HEK293T (cell line): ENCODE results near the gene LYPD5.

Source experiments
- CTCF ChIA-PET: fragments of 350-600 bp; formaldehyde crosslinking; extraction: SDS; loops from one replicate; lab custom pipeline; 2021; ENCODE audit warnings: antibody characterized with exemption, inconsistent platforms; lab: Yijun Ruan, JAX
- POLR2A ChIA-PET: fragments of 350-600 bp; formaldehyde crosslinking; extraction: SDS; loops from one replicate; lab custom pipeline; 2020; ENCODE audit warnings: antibody characterized with exemption, inconsistent platforms; lab: Yijun Ruan, JAX
- DNase-seq: peaks from one replicate; pipeline ENCODE4 v3.0.0; 2012; ENCODE audit warnings: mixed read lengths; ENCODE audit errors: extremely low spot score
- ARNT ChIP-seq: fragments of 450-650 bp; IDR thresholded peaks from 2 replicates; pipeline ENCODE4 v1.6.1; 2017; ENCODE audit warnings: mild to moderate bottlenecking
- BHLHE40 ChIP-seq: fragments of 450-650 bp; IDR thresholded peaks from 2 replicates; pipeline ENCODE4 v1.6.1; 2016; ENCODE audit warnings: mild to moderate bottlenecking, moderate library complexity, borderline replicate concordance
- CTBP1 ChIP-seq: fragments of 450-650 bp; IDR thresholded peaks from 2 replicates; pipeline ENCODE4 v1.6.1; 2016; ENCODE audit warnings: borderline replicate concordance
- ELF4 ChIP-seq: fragments of 450-650 bp; IDR thresholded peaks from 2 replicates; pipeline ENCODE4 v1.6.1; 2017; ENCODE audit warnings: antibody characterized with exemption
- FOXA1 ChIP-seq: fragments of 450-650 bp; IDR thresholded peaks from 2 replicates; pipeline ENCODE4 v1.6.1; 2016; ENCODE audit warnings: mild to moderate bottlenecking
- FOXK2 ChIP-seq: fragments of 450-650 bp; IDR thresholded peaks from 2 replicates; pipeline ENCODE4 v1.6.1; 2016; ENCODE audit warnings: mild to moderate bottlenecking
- FOXM1 ChIP-seq: fragments of 450-650 bp; IDR thresholded peaks from 2 replicates; pipeline ENCODE4 v1.6.1; 2017; ENCODE audit warnings: mild to moderate bottlenecking, borderline replicate concordance
- HDGF ChIP-seq: fragments of 450-650 bp; IDR thresholded peaks from 2 replicates; pipeline ENCODE4 v1.6.1; 2017; ENCODE audit warnings: antibody characterized with exemption, borderline replicate concordance
- L3MBTL2 ChIP-seq: fragments of 450-650 bp; conservative IDR thresholded peaks from 2 replicates; pipeline ENCODE4 v1.6.1; 2016; ENCODE audit warnings: mild to moderate bottlenecking
- LEF1 ChIP-seq: fragments of 450-650 bp; IDR thresholded peaks from 2 replicates; pipeline ENCODE4 v1.6.1; 2017; ENCODE audit warnings: mild to moderate bottlenecking, borderline replicate concordance
- NFRKB ChIP-seq: fragments of 450-650 bp; IDR thresholded peaks from 2 replicates; pipeline ENCODE4 v1.6.1; 2016; ENCODE audit warnings: mild to moderate bottlenecking, moderate library complexity
- PKNOX1 ChIP-seq: fragments of 450-650 bp; IDR thresholded peaks from 2 replicates; pipeline ENCODE4 v1.6.1; 2016
- SP1 ChIP-seq: fragments of 450-650 bp; IDR thresholded peaks from 2 replicates; pipeline ENCODE4 v1.6.1; 2017
- SUZ12 ChIP-seq: fragments of 450-650 bp; IDR thresholded peaks from 2 replicates; pipeline ENCODE4 v1.6.1; 2016; ENCODE audit warnings: mild to moderate bottlenecking
- TARDBP ChIP-seq: fragments of 450-650 bp; IDR thresholded peaks from 2 replicates; pipeline ENCODE4 v1.6.1; 2016
- ZNF384 ChIP-seq: fragments of 450-650 bp; IDR thresholded peaks from 2 replicates; pipeline ENCODE4 v1.6.1; 2016

Gene LYPD5

GRCh38 chr19:43790587-43790986 is 11.7 kb downstream of the LYPD5 start:
- TF ChIP-seq LEF1 (no peak), FOXM1 (no peak), CTBP1 (no peak), FOXA1 (no peak), SP1 (no peak), L3MBTL2 (no peak), NFRKB (no peak), PKNOX1 (no peak), TARDBP (no peak), ELF4 (no peak), BHLHE40 (no peak), HDGF (no peak), SUZ12 (no peak), FOXK2 (no peak)
- DNase-seq = no peak
- CTCF ChIA-PET = interaction anchor here (1.3 kb wide), 1 partner anchor 24 kb away, joined by 4 read pairs; no protein-coding TSS in a partner anchor
- POLR2A ChIA-PET = no interaction called here

- TF ChIP-seq L3MBTL2 (no peak), HDGF (no peak), BHLHE40 (no peak), FOXK2 (no peak), ZNF384 (no peak), ELF4 (no peak), NFRKB (no peak), SP1 (no peak), LEF1 (no peak), TARDBP (no peak), FOXA1 (no peak), FOXM1 (no peak), SUZ12 (no peak), ARNT (no peak), CTBP1 (no peak), PKNOX1 (no peak)
- POLR2A ChIA-PET = no interaction called here
- CTCF ChIA-PET = interaction anchor here (1.3 kb wide), 1 partner anchor 23 kb away, joined by 4 read pairs; no protein-coding TSS in a partner anchor
- no peak for DNase-seq
Measured at GRCh38 chr19:43789029-43789428, 13.2 kb downstream of the LYPD5 start.

GRCh38 chr19:43786665-43787064 is 15.6 kb downstream of the LYPD5 start:
- CTCF ChIA-PET = no interaction called here
- TF ChIP-seq NFRKB = no peak
- TF ChIP-seq TARDBP = no peak
- TF ChIP-seq ELF4 = no peak
- TF ChIP-seq SUZ12 = no peak
- no peak for TF ChIP-seq PKNOX1
- TF ChIP-seq ZNF384 = no peak
- no peak for TF ChIP-seq LEF1
- no peak for TF ChIP-seq FOXM1
- TF ChIP-seq L3MBTL2 = no peak
- TF ChIP-seq BHLHE40 = no peak
- POLR2A ChIA-PET = no interaction called here
- no peak for DNase-seq

- TF ChIP-seq FOXA1 (no peak), ZNF384 (no peak), HDGF (no peak), BHLHE40 (no peak), SUZ12 (no peak), NFRKB (no peak), ELF4 (no peak), FOXK2 (no peak), L3MBTL2 (no peak), LEF1 (no peak), PKNOX1 (no peak), SP1 (no peak), ARNT (no peak), CTBP1 (no peak), FOXM1 (no peak)
- CTCF ChIA-PET = interaction anchor here (0.6 to 1.9 kb wide), 4 partner anchors 12 to 117 kb away, joined by 3 to 9 read pairs (median 4); partner anchors contain the start of gene LYPD5
- POLR2A ChIA-PET = no interaction called here
- peak; percentile 76 for DNase-seq
Measured at GRCh38 chr19:43784981-43785808, 17.1 kb downstream of the LYPD5 start.

- no peak for DNase-seq
- TF ChIP-seq NFRKB = no peak
- TF ChIP-seq FOXA1 = no peak
- TF ChIP-seq SUZ12 = no peak
- no peak for TF ChIP-seq ELF4
- no peak for TF ChIP-seq ARNT
- TF ChIP-seq PKNOX1 = no peak
- no peak for TF ChIP-seq HDGF
- TF ChIP-seq BHLHE40 = no peak
- TF ChIP-seq FOXK2 = no peak
- no peak for TF ChIP-seq TARDBP
- POLR2A ChIA-PET = no interaction called here
- CTCF ChIA-PET = interaction anchor here (0.6 to 1.9 kb wide), 4 partner anchors 13 to 116 kb away, joined by 3 to 9 read pairs (median 4); partner anchors contain the start of gene LYPD5
Measured at GRCh38 chr19:43784241-43784980, 17.8 kb downstream of the LYPD5 start.
